Measurements from ENCODE around the gene EEF1A1.

GRCh38 chr6:73487473-73487872, 33.4 kb downstream of the EEF1A1 start:
- TF ChIP-seq POLR2A (IDR thresholded peaks at IDR 0.05; ENCODE audit: borderline replicate concordance, extremely low read depth, insufficient read depth, insufficient read length): no peak
- no peak for TF ChIP-seq CTCF (IDR thresholded peaks at IDR 0.05 in 2 of 3, conservative IDR thresholded peaks at IDR 0.05 in 1 of 3; ENCODE audit: borderline replicate concordance in 1 of 3, insufficient read depth in 1 of 3, low read depth in 2 of 3, low read length in 2 of 3)
- TF ChIP-seq RAD21 (IDR thresholded peaks at IDR 0.05; ENCODE audit: low read depth): no peak
- TF ChIP-seq TCF7L2 (IDR thresholded peaks at IDR 0.05; ENCODE audit: borderline replicate concordance, extremely low read depth, insufficient read depth, insufficient read length): no peak
- no peak for TF ChIP-seq SIN3A (IDR thresholded peaks at IDR 0.05; ENCODE audit: low read depth)
- TF ChIP-seq ZBTB33 (IDR thresholded peaks at IDR 0.05; ENCODE audit: extremely low read depth, insufficient replicate concordance, low read length): no peak
- no peak for TF ChIP-seq YY1 (IDR thresholded peaks at IDR 0.05; ENCODE audit: extremely low read depth, insufficient replicate concordance, low read depth, low read length)
- no peak for TF ChIP-seq POLR2AphosphoS5 (IDR thresholded peaks at IDR 0.05; ENCODE audit: low read depth, low read length)
